ENCODE results near the gene SPATA16.
"Not testable (repeated sequence)": the region's sequence is repeated elsewhere in the genome, so short reads cannot be mapped to it uniquely, and the experiment has no call there.

Gene SPATA16

DNA sequence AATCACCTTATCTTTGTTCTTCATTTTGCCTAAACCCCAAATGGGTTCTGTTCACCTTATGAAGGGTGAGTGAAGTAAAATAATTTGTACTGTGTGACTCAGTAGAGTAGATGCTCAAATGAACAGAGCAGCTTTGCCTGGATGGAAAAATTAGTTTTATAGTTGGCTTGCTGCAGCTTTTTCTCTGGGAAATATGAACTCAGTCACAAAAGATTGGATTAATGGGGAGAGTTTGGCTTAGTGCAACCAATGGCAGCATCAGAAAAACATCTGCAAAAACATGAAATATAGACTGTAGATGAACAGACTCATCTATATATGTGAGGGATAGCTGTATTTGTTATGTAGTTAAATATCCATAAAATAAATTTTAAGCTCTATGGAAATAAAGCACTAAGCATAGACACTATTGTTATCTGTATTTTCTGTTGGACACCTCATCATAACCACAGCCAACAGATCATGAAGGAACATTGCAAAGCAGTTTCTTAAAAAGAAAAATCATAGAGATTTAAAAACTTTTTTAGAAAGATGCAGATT lies 209.2 kb downstream of the SPATA16 start:
- no peak for DNase-seq

DNA sequence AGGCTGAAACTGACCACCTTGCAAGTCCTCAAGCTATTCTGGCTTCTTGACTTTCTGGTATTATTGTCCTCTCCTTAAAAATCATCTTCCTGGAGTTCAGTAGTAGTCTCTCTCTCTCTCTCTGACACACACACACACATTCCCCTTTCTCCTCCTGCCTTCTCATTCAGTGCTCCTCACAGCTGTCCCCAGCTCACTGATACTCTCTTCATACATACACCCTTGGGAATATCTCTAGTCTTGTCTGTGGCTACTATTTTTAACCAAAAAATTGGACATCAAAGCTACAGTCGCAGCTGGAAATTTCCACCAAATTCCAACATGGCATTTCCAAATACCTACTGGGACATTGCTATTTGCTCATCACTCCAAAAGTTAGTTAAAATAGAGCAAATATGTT lies 211.6 kb downstream of the SPATA16 start:
- no peak for DNase-seq

DNA sequence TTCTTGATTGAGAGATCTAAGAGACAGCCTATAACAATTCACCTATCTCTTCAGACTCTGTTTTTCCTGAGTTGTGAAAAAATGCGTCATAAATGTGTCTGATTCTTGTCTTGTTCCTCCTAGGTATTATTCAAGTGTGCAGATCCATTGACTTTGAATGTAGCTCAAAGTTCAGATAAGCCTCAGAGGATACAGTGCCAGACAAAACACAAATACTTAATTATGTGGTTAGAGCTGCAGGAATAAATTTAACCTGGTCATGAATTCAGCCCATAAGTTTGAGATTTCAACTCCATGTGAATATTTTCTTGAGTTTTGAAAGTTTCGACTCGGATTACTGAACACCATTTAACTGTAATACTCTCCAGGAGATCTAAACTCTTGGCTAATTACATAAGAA lies 216.5 kb downstream of the SPATA16 start:
- no peak for DNase-seq

DNA sequence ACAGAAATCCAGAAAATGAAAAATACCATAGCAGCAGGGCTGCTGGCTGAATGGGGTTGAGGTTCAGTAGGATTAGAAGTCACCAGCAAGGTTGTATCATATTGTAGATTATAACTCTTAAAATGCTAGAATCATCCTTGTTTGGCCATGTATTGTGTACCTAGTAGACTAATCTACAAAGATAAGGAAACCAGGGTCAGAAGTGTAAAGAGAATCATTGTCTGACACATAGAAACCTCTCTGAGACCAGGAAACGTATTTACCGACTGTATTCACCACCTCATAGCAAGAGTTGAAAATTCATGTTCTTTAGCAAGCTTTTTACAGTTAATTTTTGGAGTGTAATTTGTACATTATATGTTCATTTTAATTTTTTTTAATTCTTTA lies 221.7 kb downstream of the SPATA16 start:
- DNase-seq, result no peak

DNA sequence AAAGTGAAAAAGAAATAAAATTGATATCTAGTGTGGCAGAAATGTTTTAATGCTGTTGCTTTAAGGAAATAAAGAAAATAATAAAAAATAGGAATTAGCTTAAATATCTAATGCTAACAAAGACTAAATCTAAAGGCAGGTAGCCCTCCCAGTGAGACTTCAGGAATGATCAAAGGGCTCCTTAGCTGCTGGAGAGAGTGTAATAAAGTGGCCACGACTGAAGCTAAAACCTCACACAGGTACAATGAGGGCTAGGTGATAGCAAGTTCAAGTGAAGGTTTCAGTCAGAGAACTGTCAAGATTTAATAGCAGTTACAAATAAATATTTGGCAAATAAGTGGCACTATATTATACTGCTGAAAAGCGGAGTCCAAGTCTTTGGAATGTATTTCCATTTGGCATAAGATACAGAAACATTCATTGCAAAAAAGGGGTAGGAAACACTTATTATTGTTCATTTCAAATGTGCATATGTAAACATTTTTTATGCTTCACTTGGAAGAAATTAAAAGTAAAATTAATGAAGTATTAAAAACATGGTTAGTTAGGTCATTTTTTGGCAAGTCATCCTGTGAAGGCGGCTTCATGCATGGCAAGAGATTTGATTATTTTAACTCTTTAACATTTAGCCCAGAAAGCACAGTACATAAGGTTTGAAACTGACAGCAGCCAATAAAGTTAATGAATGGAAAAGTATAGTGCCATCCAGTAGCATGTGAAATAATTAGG lies 222.3 kb downstream of the SPATA16 start:
- no peak for DNase-seq

DNA sequence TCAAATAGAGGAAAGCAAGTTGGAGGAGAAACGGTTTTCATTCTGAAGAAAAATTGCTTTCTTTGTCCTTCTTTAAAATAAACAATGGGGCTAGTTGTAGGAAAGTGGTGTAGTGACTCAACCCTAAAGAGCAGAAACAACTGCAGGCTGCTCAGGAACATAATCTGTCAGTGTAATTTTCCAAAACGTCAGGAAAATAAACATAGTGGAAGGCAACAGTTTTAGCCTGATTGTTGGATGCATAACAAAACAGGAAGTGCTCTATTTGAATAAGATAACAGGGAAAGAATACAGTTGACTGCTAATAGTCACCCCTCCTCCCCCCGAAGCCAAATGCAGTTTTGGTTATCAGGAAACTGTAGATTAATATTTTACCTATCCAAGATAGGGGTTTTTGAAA lies 222.9 kb downstream of the SPATA16 start:
- no peak for DNase-seq

DNA sequence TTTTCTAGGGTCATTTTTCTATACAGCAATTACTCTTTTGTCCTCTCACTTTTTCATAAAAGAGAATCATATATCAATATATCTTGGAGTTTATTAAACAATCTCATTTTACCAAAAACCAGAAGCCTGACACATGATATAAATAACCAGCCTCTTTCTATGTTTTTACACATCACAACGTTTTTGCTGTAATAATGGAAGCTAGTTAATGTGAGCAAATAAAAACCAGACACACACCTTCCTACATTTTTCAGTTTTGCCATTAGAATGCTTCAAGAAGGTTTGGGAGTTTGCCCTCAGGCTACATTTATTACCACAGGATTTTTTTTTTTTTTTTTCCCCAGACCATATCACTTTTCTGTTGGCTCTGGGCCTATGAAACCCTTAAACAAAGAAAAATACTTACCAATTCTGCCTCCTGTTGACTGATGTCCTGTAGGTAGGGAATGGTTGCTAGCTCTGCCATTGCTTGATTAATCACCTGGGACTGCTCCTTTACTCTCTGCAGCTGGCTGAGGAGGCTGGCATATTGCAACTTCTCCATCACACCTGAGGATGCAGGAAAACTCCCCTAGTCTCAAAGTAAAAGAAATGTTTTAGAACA lies 225.0 kb downstream of the SPATA16 start:
- DNase-seq, result no peak

DNA sequence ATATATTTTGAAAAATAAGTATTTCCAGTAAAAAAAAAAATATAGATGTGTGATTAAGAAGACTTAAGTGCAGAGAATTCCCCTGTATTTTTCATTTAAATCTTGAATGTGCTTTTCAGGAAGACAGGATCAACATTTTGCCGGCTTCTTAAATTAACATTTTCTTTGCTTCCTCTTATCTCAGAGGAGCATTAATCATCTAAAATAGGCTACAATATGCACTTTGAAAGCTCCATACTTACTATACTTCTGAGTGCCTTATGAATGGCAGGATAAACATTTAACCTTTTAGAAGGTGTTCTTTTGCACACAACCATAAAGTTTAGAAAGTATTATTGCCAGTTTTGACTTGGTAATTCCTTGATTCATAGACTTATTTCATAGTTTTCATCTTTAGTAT lies 226.2 kb downstream of the SPATA16 start:
- DNase-seq, result no peak

DNA sequence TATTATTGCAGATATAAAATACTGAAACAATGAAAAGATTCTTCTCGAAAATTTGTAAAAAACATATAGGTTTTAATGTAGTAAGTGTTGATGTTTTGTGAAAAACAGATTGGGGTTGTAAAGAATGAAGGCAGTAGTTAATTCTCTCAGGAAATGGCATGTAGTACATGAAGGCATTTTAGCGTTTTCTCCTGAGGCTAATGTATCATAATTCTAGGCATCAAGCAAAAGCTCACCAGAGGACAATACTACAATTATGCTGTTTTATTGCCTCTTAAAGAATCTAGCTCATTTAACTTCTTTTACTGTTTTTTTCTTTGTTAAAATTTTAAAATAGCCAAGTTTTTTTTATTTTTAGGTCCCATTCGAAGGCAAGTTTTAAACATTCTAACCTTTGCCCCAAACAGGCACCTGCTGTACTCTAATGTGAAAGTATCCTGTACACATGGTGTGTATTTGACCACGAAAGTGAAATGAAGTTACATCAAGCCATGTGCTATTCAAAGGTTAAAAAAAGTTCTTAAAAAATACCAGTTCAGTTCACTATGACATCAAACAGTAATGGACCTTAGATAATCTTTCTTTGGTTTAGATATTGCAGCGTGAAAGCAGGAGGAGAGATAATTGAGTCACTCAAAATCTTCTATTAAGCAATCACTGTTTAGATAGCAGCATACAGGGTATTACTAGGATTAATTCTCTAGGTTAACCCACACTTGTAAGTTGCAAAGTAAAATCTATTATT lies 227.0 kb downstream of the SPATA16 start:
- DNase-seq, result no peak

DNA sequence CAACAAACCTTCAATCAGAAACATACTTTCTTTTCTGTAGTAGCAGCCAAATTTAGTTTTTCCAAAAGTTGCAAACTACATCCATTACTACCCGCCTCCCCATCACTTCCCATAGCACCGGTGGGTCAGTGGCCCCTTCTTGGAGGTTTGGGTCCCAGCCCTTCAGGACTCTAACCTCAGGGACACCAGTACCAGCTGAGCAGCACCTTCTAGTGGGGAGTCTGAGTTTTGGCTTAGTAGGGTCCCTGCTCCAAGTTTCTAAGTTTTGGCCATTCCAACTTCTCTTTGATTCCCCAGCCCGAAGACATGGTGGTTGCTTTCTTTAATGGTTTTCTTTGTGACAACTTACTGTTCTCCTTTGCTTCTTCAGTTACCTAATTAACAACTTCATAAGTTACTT lies 229.9 kb downstream of the SPATA16 start:
- DNase-seq, result no peak

DNA sequence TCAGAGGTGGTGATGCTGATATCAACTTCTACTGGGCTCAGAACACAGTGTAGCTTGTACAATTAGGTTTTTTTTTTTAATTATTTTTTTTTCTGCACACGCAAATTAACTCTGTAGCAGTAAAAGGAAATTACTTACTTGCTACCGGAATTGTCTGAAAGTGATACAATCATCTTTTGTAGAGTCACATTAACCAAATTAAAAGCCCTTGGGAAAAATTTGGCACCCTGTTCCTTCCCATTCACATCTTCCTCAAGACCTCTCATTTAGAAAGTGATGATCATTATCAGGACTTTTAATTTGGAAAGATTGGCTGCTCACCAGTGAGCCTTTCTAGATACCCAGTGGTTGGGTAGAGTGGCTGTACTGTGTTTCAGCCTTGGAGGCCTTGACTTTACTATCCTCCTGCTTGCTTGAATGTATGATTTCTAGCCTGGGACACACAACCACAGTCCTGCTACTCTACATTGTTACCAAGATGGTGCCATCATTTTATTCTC lies 232.2 kb downstream of the SPATA16 start:
- DNase-seq, result no peak

DNA sequence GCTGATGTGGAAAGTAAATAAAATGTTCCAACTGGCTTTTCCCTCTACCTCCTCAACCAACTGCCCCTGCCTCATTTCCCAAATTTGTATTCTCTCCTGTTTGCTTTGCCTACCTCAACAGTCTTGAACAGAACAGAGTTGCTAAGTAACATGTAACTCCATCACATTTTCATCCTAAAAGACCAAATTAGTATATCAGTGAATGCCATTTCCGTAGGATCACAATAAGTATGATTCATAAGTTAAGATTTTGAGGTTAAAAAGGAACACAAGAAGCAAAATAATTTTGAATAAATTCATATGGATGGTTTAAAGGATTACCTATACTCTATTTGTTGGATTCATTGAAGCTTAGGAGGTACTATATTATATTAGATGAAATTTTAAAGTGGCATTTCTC lies 235.6 kb downstream of the SPATA16 start:
- no peak for DNase-seq

DNA sequence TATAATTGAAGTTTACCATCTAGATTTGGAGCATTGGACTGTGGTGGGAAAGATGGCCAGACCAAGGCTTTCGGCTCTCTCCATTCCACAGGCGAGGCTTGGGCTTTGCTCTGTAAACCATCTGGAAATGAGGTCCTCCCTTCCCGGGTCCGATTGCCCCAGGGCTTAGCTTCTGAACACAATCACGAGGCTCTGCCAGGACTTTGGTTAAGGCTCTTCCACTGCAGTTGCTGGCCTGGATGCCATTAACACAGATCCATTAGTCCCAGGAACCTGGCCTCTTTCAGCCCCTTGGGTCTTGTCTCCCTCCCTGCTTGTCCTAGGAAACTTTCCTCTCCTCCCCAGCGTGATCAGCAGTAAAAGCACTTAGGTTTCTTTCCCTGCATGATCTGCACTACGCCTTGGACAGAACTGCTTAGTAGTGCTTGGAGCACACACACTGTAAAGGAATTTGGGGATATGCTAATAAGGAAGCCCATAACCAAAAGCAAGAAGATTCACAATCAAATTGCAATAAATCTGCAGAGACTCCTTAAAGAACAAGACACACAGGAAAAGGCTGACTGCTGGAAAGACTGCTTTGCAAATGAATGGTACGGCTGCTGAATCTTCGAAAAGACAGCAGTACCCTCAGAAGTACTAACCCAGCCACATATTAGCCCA lies 236.2 kb downstream of the SPATA16 start:
- no peak for DNase-seq

DNA sequence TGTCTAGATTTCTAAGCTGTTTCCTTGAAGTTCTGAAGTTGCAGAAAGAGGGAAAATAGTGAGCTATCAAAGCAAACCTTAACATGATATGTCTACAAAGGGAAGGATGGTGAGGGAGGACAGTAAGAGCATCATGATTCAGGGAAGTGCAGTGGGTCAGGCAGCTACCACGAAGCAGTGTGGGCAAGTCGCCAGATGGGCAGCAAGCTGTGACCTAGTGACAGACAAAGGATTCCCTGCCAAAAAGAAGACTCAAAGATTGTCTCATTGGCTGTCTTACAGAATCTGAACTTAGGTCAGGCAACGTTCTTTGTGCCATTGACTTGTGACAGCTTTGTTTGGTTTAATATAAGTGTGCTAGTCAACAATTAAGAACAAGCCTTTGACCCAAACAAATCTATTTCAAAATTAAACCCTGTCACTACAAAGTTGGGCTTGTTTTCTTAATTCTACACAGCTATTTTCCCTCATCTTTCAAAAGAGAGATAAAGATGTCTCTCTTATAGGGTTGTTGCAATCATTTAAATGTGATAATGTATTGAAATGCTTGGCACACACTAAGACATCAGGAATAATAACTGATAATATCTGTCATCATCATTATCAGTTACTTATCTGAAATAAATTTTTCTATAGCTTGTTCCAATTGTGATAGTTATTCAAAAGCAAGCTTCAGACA lies 237.3 kb downstream of the SPATA16 start:
- no peak for DNase-seq

DNA sequence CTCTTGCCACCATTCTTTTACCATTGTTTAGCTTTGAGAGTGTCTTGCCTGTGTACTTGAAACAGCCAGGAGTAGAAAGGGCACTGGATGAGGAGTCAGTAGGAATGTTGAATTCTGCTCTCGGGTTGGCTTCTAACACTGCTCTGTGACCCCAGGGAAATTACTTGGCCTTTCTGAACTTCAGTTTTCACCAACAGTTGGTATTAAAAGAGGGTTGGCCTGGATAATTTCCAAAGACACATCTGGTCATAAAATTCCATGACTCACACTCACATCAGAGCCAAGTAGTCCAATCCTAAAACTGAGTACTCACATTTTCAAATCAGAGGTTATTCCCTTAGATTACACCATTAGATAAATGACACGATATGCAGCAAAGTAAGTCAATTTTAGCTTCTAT lies 248.9 kb downstream of the SPATA16 start:
- no peak for DNase-seq

DNA sequence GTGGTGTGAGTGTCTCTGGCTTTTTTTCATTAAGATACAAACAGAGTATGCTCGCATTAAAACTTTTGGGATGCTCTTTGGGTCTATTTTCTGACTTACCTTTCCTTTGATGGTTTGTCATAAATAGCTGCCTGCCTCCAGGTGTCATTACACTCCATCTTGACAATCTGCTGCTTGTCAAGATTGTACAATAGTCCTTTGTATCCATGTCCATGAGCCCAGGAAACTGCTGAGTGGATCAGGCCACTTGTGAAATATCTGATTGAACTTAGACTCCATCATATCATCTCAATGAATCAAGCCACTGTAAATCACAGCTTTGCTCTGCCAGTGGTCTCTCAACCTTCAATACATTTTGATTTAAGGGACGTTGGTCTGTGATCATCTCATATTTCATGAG lies 255.3 kb downstream of the SPATA16 start:
- no peak for DNase-seq

DNA sequence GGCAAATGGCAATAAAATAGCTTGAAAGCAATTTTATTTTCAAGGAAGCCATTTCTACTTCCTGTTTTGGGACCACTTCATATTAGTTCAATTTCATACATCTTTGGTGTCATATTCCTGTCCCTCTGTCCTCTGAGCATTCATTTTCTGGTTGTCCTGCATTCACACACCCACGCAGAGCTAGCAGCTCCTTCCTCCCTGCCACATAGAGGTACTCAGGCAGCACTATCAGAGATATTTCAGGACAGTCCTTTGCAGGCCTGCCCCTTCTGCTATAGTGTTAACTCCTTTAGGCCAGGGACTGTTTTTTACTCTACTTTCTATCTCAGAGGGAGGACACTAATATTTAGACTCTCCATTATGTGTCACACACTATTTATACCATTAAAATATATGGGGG lies 258.5 kb downstream of the SPATA16 start:
- DNase-seq, result no peak

DNA sequence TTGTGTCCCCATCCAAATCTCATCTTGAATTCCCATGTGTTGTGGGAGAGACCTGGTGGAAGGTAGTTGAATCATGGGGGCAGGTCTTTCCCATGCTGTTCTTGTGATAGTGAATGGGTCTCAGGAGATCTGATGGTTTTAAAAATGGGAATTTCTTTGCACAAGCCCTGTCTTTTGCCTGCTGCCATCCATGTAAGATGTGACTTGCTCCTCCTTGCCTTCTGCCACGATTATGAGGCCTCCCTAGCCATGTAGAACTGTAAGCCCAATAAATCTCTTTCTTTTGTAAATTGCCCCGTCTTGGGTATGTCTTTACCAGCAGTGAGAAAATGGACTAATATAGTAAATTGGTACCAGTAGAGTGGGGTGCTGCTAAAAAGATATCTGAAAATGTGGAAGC lies 261.7 kb downstream of the SPATA16 start:
- DNase-seq, result not testable (repeated sequence)

DNA sequence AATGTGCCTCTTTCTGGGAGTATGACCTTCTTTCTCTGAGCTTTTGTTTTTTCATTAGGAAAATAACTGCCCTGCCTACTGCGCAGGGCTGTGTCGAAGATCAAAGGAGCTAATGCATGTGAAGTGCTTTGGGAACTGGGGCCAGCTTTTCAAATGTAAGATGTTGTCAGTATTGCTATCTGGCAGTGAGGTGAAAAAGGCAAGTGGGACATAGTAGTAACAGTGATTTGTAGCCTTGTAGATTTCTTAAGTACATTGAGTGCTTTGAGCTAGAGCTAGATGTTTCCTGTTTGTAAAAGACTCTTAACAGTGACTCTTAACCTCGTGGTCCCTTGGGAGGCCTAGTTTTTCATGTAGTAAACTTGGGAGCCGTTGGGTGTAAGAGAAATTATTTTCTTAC lies 264.0 kb downstream of the SPATA16 start:
- no peak for DNase-seq

DNA sequence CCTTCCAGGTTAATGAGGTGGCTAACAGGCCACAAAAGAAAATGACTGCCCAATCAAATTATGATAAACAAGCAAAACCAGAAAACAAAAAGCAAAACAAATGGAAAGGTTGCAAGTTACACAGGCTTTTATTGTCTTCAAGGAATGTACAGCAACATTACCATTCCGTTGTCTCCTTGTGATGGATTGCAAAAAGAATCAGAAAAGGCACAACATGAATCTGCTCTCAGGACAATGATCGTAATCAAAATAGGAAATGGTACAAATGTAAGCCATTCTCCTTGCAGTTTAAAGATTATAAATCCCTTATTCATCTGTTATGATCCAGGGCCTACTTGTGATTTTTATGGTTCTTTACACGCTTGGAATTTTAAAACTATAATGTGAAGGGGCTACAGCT lies 264.7 kb downstream of the SPATA16 start:
- DNase-seq, result no peak

DNA sequence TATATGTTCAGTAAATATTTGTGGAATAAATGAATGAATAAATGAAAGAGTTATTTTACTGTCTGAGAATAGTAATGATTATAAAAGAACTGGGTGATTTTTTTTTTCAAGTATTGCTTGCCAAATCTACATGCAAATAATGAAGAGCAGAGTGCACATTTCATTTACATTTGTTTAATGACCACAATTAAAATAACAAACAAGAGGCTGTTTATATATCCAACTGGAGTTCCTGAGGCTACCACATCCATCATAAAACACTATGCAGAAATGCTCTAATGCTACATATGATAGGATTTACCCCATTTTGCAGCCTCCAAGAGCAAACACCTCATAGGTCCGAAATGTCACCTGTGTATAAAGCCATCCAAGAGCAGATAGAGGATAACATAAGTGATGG lies 266.0 kb downstream of the SPATA16 start:
- DNase-seq, result no peak

DNA sequence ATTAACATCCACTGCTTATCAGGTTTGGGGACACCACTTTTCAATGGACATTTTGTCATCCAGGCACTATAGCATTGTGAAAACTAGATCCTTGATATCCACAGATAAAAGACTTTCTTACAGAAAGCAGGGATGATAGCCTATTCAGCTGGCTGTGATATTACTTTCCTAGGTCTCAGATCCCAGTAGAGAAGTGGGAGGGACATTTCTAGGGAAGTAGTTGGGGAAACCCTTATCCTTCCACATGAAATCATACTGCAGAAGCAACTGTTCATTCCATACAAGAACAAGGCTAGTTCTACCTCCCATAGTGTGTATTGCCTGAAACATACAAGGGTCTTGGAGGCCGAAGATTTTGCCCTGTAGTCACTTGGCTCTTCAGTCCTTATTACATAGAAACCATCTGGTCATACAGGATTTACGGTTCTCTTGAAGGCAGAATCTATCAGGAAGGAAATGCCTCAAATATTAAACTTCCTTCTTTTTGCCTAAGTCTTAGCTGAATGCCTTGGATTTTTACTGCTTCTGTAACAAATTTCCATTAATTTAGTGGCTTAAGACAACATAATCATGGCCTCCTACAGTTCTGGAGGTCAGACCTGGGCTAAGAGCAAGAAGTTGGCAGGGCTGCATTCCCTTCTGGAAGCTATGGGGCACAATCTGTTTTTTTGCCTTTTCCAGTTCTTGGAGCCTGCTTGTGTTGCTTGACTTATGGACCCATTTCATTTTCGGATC lies 271.1 kb downstream of the SPATA16 start:
- DNase-seq, result no peak
